ENCODE results near the gene DCAF5. TPM values are rescaled to one million over a fixed set of nuclear protein-coding genes. Genes with fewer than 3 reads are reported as not detected.
A peak's percentile ranks its signal among the peaks of the same experiment; 100 is the strongest.

The DCAF5 gene
- total RNA-seq, 1 donor: 38.7 TPM

- no peak for TF ChIP-seq CTCF (IDR thresholded peaks at IDR 0.05; ENCODE audit: extremely low read depth, low read depth, low read length)
- peak; percentile 87 for DNase-seq (ENCODE audit: insufficient read length, low spot score, missing footprints)
- H3K4me2 ChIP-seq (ENCODE audit: insufficient read depth, low read length): no peak overlapping the region
- peak overlapping the region; percentile 34 for H3K27ac ChIP-seq (ENCODE audit: low read depth, low read length)
- peaks cover 18% of the 10 kb centered on the region for H3K4me1 ChIP-seq (ENCODE audit: insufficient read depth, low read length)
- H3K27me3 ChIP-seq (ENCODE audit: insufficient read depth, low read length): no peaks in the 10 kb centered on the region
- peaks cover 26% of the 10 kb centered on the region for H3K36me3 ChIP-seq (ENCODE audit: insufficient read depth, low read length)
- H3K9me3 ChIP-seq (ENCODE audit: low read depth, low read length): no peaks in the 10 kb centered on the region
- H4K20me1 ChIP-seq (ENCODE audit: insufficient read depth, low read length): peaks cover 13% of the 10 kb centered on the region
- no peak overlapping the region for H2AFZ ChIP-seq (ENCODE audit: low read length)
- H3K79me2 ChIP-seq (ENCODE audit: insufficient read depth, low read length): peaks cover 23% of the 10 kb centered on the region
- no peak overlapping the region for H3K4me3 ChIP-seq (ENCODE audit: insufficient read depth, low read length)
These were observed 47.6 kb downstream of the DCAF5 start for GRCh38 chr14:69105326-69105725.

DNA sequence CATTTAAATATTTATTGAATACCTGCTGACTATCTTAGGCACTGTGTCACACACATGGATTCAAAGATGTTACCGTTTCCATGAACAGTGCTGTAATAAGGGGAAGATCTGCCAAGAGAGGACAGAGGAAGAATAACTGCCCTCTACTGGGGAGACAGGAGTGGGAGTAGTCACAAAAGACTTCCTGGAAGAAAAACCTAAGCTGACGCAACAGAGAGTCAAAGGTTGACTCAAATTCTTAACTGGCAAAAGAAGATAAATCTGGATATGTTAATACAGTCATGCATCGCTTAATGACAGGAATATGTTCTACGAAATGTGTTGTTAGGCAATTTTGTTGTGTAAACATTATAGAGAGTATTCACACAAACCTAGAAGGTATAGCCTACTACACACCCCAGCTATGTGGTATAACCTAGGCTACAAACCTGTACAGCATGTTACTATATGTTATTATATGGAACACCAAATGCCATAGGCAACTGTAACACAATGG, 51.5 kb downstream of the DCAF5 start:
- peaks cover 30% of the 10 kb centered on the region for H3K79me2 ChIP-seq (ENCODE audit: insufficient read depth, low read length)

GRCh38 chr14:69097974-69098373, 54.9 kb downstream of the DCAF5 start:
- Histone ChIP-seq H3K9me3 (ENCODE audit: low read depth, low read length) (no peaks in the 10 kb centered on the region), H3K4me1 (ENCODE audit: insufficient read depth, low read length) (peaks cover 48% of the 10 kb centered on the region), H3K36me3 (ENCODE audit: insufficient read depth, low read length) (peaks cover 5% of the 10 kb centered on the region), H3K4me2 (ENCODE audit: insufficient read depth, low read length) (no peak overlapping the region), H3K79me2 (ENCODE audit: insufficient read depth, low read length) (peaks cover 25% of the 10 kb centered on the region), H3K4me3 (ENCODE audit: insufficient read depth, low read length) (no peak overlapping the region), H2AFZ (ENCODE audit: low read length) (no peak overlapping the region), H4K20me1 (ENCODE audit: insufficient read depth, low read length) (peaks cover 4% of the 10 kb centered on the region), H3K27ac (ENCODE audit: low read depth, low read length) (no peak overlapping the region), H3K27me3 (ENCODE audit: insufficient read depth, low read length) (no peaks in the 10 kb centered on the region)
- TF ChIP-seq CTCF (IDR thresholded peaks at IDR 0.05; ENCODE audit: extremely low read depth, low read depth, low read length): no peak
- no peak for DNase-seq (ENCODE audit: insufficient read length, low spot score, missing footprints)

More for the DNA sequence above, 51.5 kb downstream of the DCAF5 start:
- Histone ChIP-seq H3K36me3 (ENCODE audit: insufficient read depth, low read length) (peaks cover 6% of the 10 kb centered on the region), H3K4me3 (ENCODE audit: insufficient read depth, low read length) (no peak overlapping the region), H3K9me3 (ENCODE audit: low read depth, low read length) (no peaks in the 10 kb centered on the region), H3K4me1 (ENCODE audit: insufficient read depth, low read length) (peaks cover 31% of the 10 kb centered on the region), H3K27ac (ENCODE audit: low read depth, low read length) (peak overlapping the region; percentile 72), H4K20me1 (ENCODE audit: insufficient read depth, low read length) (peaks cover 2% of the 10 kb centered on the region), H3K4me2 (ENCODE audit: insufficient read depth, low read length) (no peak overlapping the region), H3K27me3 (ENCODE audit: insufficient read depth, low read length) (no peaks in the 10 kb centered on the region), H2AFZ (ENCODE audit: low read length) (no peak overlapping the region)
- peak; percentile 82 for DNase-seq (ENCODE audit: insufficient read length, low spot score, missing footprints)
- peak; percentile 84 for TF ChIP-seq CTCF (IDR thresholded peaks at IDR 0.05; ENCODE audit: extremely low read depth, low read depth, low read length)

GRCh38 chr14:69096781-69097475, 56.0 kb downstream of the DCAF5 start:
- H3K27me3 ChIP-seq (ENCODE audit: insufficient read depth, low read length): no peaks in the 10 kb centered on the region
- H3K4me3 ChIP-seq (ENCODE audit: insufficient read depth, low read length): no peak overlapping the region
- peaks cover 4% of the 10 kb centered on the region for H4K20me1 ChIP-seq (ENCODE audit: insufficient read depth, low read length)
- peak overlapping the region; percentile 74 for H3K27ac ChIP-seq (ENCODE audit: low read depth, low read length)
- no peak for DNase-seq (ENCODE audit: insufficient read length, low spot score, missing footprints)
- no peak for TF ChIP-seq CTCF (IDR thresholded peaks at IDR 0.05; ENCODE audit: extremely low read depth, low read depth, low read length)
- H3K9me3 ChIP-seq (ENCODE audit: low read depth, low read length): no peaks in the 10 kb centered on the region
- no peak overlapping the region for H3K4me2 ChIP-seq (ENCODE audit: insufficient read depth, low read length)
- peaks cover 52% of the 10 kb centered on the region for H3K4me1 ChIP-seq (ENCODE audit: insufficient read depth, low read length)
- H3K36me3 ChIP-seq (ENCODE audit: insufficient read depth, low read length): no peaks in the 10 kb centered on the region
- no peak overlapping the region for H2AFZ ChIP-seq (ENCODE audit: low read length)
- H3K79me2 ChIP-seq (ENCODE audit: insufficient read depth, low read length): peaks cover 21% of the 10 kb centered on the region
